Fibroblast of gingiva (primary cell): Measurements from ENCODE around the gene NEU1.
"Not testable (repeated sequence)": the region's sequence is repeated elsewhere in the genome, so short reads cannot be mapped to it uniquely, and the experiment has no call there.

Experiments used
- DNase-seq: peaks from one replicate; pipeline ENCODE4 v3.0.0-alpha.2; 2011; ENCODE audit warnings: low read depth

The NEU1 gene

DNA sequence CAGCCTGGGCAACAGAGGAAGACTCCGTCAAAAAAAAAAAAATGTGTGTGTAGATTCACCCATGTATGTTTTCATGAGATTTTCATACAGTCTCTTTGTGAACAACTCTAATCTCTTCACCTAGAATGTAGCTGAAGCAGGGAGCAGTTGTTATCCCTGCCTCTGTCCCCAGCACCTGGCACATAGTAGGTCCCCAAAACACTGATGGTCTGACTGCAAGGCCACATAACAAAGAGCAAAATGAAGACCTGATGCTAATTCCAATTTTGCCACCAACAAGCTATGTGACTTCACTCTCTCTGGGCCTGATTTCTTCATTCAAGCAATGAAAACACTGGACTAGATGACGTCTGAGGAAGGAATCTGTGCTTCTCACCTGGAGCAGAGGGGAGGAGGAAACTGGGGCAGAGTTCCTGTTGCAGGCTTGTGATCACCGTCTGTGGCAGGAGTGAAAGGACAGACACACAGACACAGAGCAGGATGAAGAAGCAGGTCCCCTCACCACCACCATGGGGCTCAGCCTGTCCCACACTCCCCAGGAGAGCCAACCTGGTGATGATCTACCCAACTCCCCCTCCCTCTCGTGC is 11.6 kb upstream of the NEU1 start:
- no peak for DNase-seq

DNA sequence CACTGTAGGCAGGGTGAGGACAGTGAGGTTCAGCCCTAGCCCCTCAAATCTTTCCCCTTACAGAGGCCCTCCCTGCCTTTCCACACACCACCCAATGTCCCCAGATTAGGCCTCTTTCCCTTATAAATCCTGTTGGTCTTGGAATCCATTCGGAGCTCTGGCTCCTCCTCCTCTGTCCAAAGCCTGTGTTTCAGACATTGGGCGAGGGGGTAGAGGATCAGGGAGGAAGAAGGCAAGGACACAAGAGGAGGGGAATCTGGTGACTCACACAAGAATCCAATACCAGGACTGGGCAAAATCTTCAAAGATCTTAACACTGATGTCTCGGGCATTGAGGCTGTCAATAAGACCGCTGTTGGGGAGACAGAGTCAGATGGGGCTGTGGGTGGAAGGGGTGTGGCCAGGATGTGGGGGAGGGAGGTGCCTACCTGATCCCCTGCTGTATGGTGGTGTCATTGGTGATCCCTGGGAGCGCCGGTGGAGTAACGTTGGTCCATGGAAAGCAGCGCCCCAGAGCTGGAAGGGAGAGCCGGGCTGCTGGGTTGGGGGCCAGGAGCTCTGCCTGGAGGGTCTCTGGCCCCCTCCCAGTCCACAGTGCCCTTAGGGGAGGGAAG is 8.5 kb upstream of the NEU1 start:
- no peak for DNase-seq

DNA sequence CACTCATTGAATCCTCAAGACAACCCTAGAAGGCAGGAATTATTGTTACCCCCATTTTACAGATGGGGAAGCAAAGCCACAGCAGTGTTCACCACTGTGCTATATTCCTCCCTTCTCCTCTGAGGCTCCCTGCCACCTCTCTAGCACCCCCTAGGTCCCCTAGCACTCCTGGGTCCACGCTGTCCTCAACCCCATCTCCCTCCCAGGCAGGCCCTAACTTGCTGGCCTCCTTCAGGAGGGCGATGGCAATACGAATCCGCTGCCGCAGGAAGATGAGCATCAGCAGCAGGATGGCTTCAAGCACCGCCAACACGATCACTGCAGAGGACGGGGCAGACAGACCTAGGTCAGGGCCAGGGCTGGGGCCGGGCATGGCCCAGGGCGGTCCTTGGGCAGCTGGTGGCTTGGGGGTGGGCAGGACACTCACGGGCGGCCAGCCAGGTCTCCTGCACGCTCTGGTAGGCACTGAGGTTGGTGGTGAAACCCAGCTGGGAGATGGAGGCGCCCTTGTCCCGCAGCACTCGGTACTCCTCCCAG is 7.8 kb upstream of the NEU1 start:
- DNase-seq = no peak

DNA sequence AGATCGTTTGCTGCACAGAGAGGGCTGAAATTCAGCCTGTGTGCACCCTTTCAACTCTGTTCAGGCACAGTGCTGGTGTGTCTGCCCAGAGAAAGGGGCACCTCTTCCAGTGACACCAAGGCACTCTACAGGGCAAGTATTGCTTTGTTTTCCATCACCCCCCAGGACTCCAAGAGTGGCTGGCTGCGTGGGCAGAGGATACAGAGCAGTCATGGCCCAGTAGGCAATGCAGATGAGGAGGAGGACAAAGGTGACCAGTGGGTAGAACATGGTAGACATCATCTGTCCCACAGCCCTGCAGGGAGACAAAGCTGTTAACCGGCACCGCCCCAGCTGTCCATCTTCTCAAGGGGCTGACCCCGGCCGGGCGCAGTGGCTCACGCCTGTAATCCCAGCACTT is 6.7 kb upstream of the NEU1 start:
- no peak for DNase-seq

DNA sequence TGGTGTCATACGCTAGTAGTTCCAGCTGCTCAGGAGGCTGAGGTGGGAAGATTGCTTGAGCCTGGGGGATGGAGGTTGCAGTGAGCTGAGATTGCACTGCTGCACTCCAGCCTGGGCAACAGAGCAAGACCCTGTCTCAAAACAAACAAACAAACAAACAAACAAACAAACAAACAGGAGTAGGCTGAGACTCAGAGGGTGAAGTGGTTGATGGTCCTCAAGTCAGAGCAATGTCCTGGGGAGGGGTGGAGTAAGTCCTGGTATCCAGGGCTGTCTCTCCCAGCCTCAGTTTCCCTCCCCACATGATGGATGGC is 6.0 kb upstream of the NEU1 start:
- DNase-seq = not testable (repeated sequence)

DNA sequence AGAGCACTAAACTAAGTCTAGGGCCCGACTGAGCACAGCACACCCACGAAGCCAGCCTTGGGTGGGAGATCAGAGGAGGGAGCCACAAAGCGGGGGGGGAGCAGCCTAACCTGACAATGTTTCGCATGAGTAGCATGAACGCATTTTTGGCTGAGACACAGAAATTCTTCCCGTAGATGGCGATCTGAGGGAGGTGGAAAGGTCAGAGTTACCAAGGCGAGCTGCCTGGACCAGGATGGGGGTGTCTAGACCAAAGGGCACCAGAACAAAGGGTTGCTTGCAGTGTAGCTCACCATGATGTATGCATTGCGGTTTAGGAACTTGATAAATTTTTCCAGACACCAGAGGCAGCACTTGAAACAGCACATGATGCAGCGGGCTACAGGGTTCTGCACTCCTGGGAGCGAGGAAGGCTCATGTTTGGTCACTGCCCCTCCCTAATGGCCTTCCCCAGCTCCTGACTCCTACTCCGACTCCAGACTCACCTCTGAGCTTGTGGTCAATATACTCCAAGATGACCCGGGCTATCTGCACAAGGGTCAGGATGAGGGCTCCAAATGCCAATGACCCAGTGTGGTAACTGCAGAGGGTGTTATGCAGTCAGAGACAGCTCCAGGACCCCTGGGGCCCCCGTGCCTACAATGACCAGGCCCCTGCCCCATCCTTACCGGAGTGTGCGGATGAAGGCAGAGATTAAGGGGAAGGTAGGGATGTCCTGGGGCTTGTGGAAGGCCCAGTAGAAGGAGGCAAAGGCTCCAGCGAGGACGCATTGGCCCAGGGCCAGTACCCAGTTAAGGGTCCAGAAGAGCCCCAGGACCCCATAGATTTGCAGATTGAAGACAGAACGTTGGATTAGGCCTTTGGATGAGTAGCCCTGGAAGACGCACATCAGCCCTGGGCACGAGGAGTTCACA is 2.8 kb upstream of the NEU1 start:
- DNase-seq = no peak

DNA sequence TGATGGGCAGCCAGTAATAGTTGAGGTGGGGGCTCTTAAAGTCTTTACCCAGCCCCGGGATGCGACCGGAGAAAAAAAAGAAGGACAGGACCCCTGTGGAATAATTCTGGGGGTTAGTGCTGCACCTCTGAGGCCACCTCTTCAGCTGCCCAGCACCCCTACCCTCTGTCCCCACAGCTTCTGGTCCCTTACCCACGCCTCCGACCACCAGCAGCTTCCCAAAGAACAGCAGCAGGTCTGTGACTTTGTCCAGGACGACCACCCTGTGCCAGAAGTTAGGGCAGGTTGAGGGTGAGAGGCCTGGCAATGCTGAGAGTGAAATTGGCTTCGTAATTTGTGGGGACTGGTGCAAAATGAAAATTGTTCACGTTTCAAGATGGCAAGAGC is 2.2 kb upstream of the NEU1 start:
- no peak for DNase-seq

DNA sequence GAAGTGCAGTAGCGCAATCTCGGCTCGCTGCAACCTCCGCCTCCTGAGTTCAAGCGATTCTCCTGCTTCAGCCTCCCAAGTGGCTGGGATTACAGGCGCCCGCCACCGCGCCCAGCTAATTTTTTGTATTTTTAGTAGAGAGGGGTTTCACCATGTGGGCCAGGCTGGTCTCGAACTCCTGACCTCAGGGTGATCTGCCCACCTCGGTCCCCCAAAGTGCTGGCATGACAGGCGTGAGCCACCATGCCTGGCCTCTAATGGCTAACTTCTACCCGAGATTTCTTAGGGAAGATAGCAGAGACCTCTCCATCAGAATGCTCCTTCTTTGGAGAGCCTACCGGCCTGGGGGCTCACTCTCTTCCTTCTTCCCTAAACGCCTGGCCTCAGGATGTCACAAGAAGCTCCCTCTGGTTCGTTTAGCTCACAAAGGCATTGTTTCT is 1.5 kb upstream of the NEU1 start:
- not testable (repeated sequence) for DNase-seq

DNA sequence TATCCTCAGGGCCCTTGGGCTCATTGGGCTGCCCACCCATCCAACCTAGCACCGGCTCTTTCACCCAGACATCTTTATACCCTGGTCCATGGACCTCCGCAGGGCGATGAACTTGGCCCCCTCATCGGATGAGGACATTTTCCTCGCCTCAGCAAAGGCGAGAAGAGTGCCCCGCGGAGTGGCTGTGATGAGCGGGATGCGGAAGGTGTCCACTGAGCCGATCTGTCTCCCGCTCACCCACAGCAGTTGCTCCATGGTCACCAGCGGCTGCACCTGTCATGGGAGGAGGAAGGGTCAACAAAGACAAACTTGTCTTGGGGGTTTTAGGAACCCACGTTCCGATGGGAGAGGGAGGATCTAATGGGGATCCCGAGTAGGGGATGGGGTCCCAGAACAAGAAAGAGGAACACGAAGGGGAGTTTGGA is 690 bp downstream of the NEU1 start:
- DNase-seq = no peak

DNA sequence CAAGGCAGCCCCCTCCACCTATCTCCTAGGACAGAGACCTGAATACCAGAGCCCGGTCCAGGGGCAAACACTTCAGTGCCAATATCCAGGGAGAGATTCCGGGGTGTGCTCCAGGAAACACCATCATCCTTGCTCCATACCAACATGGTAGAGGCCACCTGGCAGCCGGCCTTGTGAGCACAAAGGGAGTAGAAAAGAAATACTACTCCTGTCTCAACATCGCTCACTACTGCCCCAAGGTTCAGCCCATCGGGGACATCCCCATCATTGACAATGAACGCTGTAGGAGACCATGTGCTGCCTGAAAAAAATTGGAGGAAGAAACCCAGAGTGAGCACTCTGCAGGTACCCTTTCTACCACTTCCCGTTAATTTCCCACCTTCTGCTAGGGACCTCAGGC is 1.5 kb downstream of the NEU1 start:
- DNase-seq = no peak

DNA sequence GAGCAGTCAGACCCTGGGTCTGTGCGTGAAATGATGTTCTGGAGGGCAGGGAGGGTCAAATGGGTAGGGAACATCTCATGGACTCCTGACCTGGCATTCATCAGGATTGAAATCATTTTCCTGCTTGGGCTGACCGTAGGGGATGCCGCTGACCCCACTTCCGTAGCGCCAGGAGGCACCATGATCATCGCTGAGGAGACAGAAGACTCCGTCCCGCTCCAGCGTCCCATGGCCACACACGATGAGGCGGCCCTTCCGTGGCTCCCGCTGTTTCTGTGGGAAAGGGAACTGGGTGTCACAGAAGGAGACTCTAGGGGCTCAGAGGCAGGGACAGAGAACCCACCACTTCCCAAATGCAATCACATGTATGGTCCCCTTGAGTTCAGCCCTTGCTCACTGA is 2.3 kb downstream of the NEU1 start:
- no peak for DNase-seq

DNA sequence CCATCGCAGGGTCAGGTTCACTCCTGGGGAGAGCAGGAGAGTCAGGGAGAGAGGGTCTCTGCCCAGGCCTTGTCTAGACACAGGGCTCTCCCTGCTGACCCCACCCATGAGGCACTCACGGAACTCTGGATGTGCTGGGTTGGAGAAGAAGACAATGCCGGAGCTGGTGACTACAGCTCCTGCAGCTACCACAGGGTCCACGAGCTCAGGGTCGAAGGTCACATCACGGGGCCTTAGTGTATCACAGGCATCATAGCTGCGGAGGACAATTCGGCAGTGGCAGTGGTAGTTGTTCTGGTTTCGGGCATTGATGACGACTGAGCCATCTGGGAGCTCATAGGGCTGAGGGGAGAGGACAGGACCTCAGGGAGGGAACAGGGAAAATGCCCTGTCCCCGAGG is 2.7 kb downstream of the NEU1 start:
- no peak for DNase-seq

DNA sequence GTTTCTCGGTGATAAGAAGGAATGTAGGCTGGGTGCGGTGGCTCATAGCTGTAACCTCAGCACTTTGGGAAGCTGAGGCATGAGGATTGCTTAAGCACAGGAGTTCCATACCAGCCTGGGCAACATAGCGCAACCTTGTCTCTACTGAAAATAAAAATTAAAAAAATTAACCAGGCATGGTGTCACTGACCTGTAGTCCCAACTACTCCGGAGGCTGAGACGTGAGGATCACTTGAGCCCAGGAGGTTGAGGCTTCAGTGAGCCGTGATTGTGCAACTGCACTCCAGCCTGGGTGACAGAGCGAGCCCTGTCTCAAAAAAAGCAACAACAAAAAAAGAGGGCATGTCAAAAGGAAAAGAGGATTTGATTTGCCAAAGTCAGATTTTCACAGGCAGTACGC is 3.9 kb downstream of the NEU1 start:
- DNase-seq = no peak

DNA sequence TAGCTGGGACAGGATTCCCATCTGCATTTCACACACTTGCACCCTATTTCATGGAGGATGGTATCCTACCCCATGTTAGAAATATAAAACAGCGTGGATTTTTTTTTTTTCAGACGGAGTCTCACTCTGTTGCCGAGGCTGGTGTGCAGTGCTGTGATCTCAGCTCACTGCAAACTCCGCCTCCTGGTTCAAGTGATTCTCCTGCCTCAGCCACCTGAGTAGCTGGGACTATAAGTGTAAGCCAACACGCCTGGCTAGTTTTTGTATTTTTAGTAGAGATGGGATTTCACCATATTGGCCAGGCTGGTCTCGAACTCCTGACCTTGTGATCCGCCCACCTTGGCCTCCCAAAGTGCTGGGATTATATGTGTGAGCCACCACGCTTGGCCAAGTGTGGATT is 4.8 kb downstream of the NEU1 start:
- not testable (repeated sequence) for DNase-seq

DNA sequence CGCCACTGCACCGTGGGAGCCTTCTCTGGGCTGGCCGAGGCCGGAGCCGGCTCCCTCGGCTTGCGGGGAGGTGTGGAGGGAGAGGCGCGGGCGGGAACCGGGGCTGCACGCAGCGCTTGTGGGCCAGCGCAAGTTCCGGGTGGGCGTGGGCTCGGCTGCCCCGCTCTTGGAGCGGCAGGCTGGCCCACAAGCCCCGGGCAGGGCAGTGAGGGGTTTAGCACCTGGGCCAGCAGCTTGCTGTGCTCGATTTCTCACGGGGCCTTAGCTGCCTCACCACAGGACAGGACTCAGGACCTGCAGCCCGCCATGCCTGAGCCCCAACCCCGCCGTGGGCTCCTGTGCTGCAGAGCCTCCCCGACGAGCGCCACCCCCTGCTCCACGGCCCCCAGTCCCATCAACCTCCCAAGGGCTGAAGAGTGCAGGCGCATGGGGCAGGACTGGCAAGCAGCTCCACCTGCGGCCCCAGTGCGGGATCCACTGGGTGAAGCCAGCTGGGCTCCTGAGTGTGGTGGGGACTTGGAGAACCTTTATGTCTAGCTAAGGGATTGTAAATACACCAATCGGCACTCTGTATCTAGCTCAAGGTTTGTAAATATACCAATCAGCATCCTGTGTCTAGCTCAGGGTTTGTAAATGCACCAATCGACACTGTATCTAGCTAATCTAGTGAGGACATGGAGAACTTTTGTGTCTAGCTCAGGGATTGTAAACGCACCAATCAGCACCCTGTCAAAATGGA is 10.5 kb downstream of the NEU1 start:
- not testable (repeated sequence) for DNase-seq

DNA sequence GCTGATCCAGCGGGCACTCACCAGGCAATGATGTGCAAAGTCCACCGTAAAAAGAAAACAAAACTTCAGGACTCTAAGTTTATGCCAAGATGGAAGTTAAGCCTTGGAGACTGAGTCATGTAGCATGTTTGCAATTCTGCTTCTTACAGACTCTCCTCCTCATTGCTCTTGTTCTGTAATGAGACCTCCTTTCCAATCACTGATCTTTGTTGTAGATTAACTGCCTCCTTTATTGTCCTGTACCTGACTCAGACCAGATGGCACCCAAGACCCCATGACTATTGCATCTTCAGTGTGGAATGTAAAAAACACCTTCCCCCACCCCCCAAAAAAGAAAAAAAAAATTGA is 11.2 kb downstream of the NEU1 start:
- no peak for DNase-seq

DNA sequence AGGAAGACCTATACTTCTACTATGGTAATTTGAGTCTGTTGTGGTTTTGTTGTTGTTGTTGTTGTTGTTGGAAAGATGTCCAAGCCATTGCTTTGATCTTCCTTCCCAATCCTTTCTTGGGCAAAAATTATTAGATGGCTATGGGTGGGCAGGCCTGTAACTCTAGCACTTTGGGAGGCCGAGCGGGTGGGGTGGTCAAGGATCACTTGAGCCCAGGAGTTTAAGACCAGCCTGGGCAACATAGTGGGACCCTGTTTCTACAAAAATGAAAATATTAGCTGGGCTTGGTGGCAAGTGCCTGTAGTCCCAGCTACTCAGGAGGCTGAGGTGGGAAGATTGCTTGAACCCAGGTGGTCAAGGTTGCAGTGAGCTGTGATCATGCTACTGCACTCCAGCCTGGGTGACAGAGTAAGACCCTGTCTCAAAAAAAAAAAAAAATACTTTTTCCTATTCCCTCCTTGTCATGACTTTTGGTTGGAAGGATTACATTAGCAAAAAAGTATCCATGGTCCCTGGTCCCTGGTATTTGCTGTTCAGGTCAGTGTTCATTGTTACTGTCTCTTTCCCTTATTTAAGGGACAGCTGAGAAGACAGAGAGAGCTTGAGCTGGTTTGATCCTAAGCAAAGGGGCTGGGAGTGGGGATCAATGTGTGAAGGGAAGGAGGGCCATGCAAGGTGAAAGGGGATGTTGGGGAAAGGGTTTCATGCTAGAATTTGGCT is 11.7 kb downstream of the NEU1 start:
- no peak for DNase-seq

DNA sequence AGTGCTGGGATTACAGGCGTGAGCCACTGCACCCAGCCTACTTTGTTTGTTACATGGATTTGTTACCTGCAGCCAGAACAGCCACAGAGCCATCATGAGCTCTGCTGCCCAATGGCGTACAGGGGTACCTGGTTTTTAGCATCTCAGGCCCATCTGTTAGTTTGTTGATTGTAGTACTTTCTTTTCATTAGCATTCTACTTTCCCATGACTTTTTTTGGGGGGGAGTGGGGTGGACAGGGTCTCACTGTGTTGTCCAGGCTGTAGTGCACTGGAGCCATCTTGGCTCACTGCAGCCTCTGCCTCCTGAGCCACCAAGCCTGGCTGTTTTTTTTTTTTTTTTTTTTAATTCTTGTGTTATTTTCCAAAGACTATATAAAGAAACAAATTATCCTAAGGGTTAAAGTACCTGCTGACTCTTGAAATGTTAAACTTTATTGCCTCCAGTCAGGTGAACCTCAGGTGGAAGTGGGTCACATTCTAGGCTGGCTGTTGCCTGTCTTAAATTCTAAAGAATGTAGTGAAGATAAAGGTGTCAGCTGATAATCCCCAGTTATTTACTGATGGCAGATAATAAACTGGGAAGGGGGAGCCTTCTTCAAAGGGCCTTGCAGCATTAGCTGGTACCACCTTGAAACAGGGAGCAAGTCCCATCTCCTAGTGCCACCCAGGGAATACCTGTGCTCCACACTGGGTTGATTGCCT is 15.2 kb downstream of the NEU1 start:
- DNase-seq = no peak

DNA sequence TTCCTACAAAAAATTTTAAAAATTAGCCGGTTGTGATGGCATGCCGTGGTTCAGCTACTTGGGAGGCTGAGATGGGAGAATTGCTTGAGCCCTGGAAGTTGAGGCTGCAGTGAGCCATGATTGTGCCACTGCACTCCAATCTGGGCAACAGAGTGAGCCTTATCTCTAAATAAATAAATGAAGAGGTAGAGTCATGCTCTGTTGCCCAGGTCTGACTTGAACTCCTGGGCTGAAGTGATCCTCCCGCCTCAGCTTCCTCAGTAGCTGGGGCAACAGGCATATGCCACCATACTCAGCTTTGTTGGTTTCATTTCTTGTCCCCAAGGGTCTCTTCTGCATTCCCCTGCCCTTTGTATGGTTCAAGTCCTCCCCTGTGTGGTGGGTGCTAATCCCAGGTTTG is 18.1 kb downstream of the NEU1 start:
- DNase-seq = no peak

DNA sequence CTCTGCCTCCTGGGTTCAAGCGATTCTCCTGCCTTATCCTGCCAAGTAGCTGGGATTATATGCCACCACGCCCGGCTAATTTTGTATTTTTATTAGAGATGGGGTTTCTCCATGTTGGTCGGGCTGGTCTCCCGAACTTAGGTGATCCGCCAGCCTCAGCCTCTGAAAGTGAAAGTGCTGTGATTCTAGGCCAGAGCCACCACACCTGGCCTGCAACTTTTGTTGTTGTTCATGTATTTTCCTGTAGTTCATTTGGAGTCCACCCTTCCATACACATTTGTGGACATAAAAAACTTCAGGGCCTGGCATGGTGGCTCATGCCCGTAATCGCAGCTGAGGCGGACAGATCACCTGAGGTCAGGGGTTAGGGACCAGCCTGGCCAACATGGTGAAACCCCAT is 20.6 kb downstream of the NEU1 start:
- DNase-seq = no peak

DNA sequence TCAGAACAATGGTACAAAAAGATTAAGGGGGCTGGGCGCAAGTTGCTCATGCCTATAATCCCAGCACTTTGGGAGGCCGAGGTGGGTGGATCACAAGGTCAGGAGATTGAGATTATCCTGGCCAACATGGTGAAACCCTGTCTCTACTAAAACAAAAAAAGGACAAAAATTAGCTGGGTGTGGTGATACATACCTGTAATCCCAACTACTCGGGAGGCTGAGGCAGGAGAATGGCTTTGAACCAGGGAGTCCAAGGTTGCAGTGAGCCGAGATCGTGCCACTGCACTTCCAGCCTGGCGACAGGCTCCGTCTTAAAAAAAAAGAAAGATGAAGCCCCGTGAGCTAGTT is 22.9 kb downstream of the NEU1 start:
- not testable (repeated sequence) for DNase-seq
